Measurements from ENCODE around the gene ZNF83.
"Not testable (repeated sequence)": the region's sequence is repeated elsewhere in the genome, so short reads cannot be mapped to it uniquely, and the experiment has no call there.

Gene ZNF83

GRCh38 chr19:52613299-52613906 lies 24.8 kb downstream of the ZNF83 start:
- DNase-seq (ENCODE audit: low spot score), result no peak
- TF ChIP-seq CTCF (IDR thresholded peaks at IDR 0.05; ENCODE audit: extremely low read depth, missing control alignments), result no peak

DNA sequence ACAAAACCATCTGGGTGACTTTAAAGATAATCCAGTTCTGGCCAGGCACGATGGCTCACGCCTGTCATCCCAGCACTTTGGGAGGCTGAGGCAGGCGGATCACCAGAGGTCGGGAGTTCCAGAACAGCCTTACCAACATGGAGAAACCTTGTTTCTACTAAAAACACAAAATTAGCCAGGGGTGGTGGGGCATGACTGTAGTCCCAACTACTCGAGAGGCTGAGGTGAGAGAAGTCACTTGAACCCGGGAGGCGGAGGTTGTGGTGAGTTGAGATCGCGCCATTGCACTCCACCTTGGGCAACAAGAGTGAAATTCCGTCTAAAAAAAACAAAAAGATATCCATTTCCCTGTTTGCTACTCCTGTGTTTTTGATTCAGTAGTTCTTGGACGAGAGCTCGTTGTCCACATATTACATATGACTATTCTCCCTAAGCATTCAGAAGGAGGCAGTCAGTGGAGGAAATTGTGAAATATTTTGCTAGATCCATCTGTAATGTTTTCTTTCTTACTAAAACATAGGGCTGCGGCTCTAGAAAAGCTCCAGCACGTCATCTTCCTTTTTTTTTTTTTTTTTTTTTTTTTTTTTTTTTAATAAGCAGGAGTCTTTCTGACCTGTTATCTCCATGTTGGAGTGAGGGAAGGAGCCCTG lies 34.5 kb downstream of the ZNF83 start:
- no peak for DNase-seq (ENCODE audit: low spot score)
- no peak for TF ChIP-seq CTCF (IDR thresholded peaks at IDR 0.05; ENCODE audit: extremely low read depth, missing control alignments)

DNA sequence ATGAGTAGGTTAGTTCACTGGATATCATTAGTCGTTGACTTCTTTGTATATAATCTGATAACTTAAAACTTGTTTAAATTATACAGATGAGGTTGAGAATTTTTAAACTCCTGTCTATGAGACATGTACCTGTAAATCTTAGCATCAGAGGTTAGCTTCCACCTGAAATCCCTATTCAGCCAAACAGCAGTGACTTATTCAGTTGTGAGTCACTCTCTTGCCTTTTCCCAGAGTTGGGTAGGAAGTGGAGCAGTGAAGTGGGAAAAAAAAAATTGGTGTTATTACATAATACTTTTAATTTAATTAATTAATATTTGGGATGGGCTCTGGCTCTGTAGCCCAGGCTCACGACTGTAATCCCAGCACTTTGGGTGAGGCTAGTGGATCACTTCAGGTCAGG lies 35.2 kb downstream of the ZNF83 start:
- no peak for TF ChIP-seq CTCF (IDR thresholded peaks at IDR 0.05; ENCODE audit: extremely low read depth, missing control alignments)
- no peak for DNase-seq (ENCODE audit: low spot score)

- DNase-seq (ENCODE audit: low spot score), result not testable (repeated sequence)
Measured at GRCh38 chr19:52601974-52602366, 36.2 kb downstream of the ZNF83 start.

GRCh38 chr19:52601025-52601973 lies 36.9 kb downstream of the ZNF83 start:
- TF ChIP-seq CTCF (IDR thresholded peaks at IDR 0.05; ENCODE audit: extremely low read depth, missing control alignments), result peak; percentile 7
- peak; percentile 93 for DNase-seq (ENCODE audit: low spot score)

DNA sequence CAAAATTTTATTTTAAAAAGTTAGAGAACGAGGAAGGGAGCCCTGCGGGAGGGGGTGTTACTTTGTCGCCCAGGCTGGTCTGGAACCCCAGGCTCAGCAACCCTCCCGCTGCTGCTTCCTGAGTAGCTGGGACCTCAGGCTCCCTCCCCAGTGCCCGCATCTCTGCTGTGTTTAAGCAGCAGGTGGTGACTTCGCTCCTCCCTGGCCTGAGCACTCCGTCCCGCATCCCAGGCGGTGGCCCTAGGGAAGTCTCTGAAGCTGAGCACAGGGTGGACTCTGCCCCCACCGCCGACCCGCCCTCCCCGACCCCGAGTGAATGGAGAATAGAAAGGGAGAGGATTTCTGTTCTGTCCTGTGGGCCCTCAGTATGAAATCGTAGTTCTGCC lies 37.5 kb downstream of the ZNF83 start:
- no peak for DNase-seq (ENCODE audit: low spot score)
- no peak for TF ChIP-seq CTCF (IDR thresholded peaks at IDR 0.05; ENCODE audit: extremely low read depth, missing control alignments)

GRCh38 chr19:52599241-52599640 lies 38.9 kb downstream of the ZNF83 start:
- TF ChIP-seq CTCF (IDR thresholded peaks at IDR 0.05; ENCODE audit: extremely low read depth, missing control alignments), result no peak
- no peak for DNase-seq (ENCODE audit: low spot score)

GRCh38 chr19:52593441-52593840 lies 44.7 kb downstream of the ZNF83 start:
- DNase-seq (ENCODE audit: low spot score), result not testable (repeated sequence)

Measured in GM20000 (cell line).